HUES6 (cell line): ENCODE data around the gene LDAH.

Source experiments
- H3K27ac ChIP-seq: 2 replicates; pipeline ENCODE4 v1.7.0; 2013; ENCODE audit warnings: low read depth, mild to moderate bottlenecking, low read length, inconsistent platforms
- H3K27me3 ChIP-seq: 2 replicates; pipeline ENCODE4 v1.6.1; 2013; ENCODE audit warnings: low read length; ENCODE audit not compliant: control insufficient read depth, insufficient read depth
- H3K36me3 ChIP-seq: 2 replicates; pipeline ENCODE4 v1.6.1; 2013; ENCODE audit warnings: low read length; ENCODE audit not compliant: control insufficient read depth, insufficient read depth
- H3K4me1 ChIP-seq: 2 replicates; pipeline ENCODE4 v1.6.1; 2013; ENCODE audit warnings: low read length; ENCODE audit not compliant: control insufficient read depth, insufficient read depth
- H3K4me3 ChIP-seq: 2 replicates; pipeline ENCODE4 v1.5.1; 2013; ENCODE audit warnings: low read depth, low read length
- H3K9ac ChIP-seq: one replicate; pipeline ENCODE4 v1.6.1; 2013; ENCODE audit warnings: mild to moderate bottlenecking, low read length
- H3K9me3 ChIP-seq: 2 replicates; pipeline ENCODE4 v1.6.1; 2013; ENCODE audit warnings: low read depth, low read length; ENCODE audit not compliant: control insufficient read depth, insufficient read depth

LDAH gene

GRCh38 chr2:20657522-20658235 lies 165.2 kb downstream of the LDAH start:
- peaks cover 11% of the 10 kb centered on the region for H3K27me3 ChIP-seq
- H3K9me3 ChIP-seq, result no peaks in the 10 kb centered on the region
- peaks cover 10% of the 10 kb centered on the region for H3K4me1 ChIP-seq
- no peaks in the 10 kb centered on the region for H3K36me3 ChIP-seq
- H3K4me3 ChIP-seq, result no peak overlapping the region
- H3K27ac ChIP-seq, result no peak overlapping the region
- no peak overlapping the region for H3K9ac ChIP-seq

GRCh38 chr2:20656561-20656960 lies 166.3 kb downstream of the LDAH start:
- H3K4me1 ChIP-seq, result peaks cover 14% of the 10 kb centered on the region
- no peak overlapping the region for H3K4me3 ChIP-seq
- H3K27me3 ChIP-seq, result peaks cover under 1% of the 10 kb centered on the region; the same call in 1 of the 2 replicates
- no peaks in the 10 kb centered on the region for H3K36me3 ChIP-seq
- H3K9ac ChIP-seq, result no peak overlapping the region
- H3K27ac ChIP-seq, result no peak overlapping the region
- no peaks in the 10 kb centered on the region for H3K9me3 ChIP-seq

DNA sequence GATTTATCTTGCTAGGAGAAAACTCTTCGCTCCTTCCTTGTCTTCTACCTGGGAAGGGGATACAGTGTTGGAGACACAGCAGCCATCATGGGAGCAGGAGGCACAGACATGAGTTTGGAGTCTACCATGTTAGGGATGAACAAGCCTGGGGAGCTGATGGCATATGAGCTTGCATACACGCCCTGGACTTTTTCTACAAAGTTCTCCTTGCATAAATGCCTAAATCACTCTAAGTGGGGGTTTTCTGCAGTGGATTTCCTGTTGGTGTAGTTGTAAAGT lies 168.4 kb downstream of the LDAH start:
- no peaks in the 10 kb centered on the region for H3K9me3 ChIP-seq
- peaks cover 21% of the 10 kb centered on the region for H3K4me1 ChIP-seq
- H3K27me3 ChIP-seq, result peaks cover 2% of the 10 kb centered on the region; the same call in 1 of the 2 replicates
- H3K27ac ChIP-seq, result no peak overlapping the region
- H3K4me3 ChIP-seq, result no peak overlapping the region
- H3K36me3 ChIP-seq, result no peaks in the 10 kb centered on the region
- no peak overlapping the region for H3K9ac ChIP-seq

- H3K27me3 ChIP-seq, result 0 out of 2 replicates have a peak, but pooled peaks cover 2% of the 10 kb centered on the region
- no peak overlapping the region for H3K27ac ChIP-seq
These were observed 169.0 kb downstream of the LDAH start for GRCh38 chr2:20653695-20654534.

GRCh38 chr2:20652673-20653575 lies 170.0 kb downstream of the LDAH start:
- Histone ChIP-seq H3K4me1 (peaks cover 24% of the 10 kb centered on the region), H3K4me3 (no peak overlapping the region), H3K36me3 (no peaks in the 10 kb centered on the region), H3K27ac (no peak overlapping the region), H3K27me3 (0 out of 2 replicates have a peak, but pooled peaks cover 2% of the 10 kb centered on the region), H3K9ac (no peak overlapping the region), H3K9me3 (no peaks in the 10 kb centered on the region)

More at GRCh38 chr2:20653695-20654534, 169.0 kb downstream of the LDAH start:
- Histone ChIP-seq H3K9me3 (no peaks in the 10 kb centered on the region), H3K4me1 (peaks cover 21% of the 10 kb centered on the region), H3K9ac (no peak overlapping the region), H3K36me3 (no peaks in the 10 kb centered on the region), H3K4me3 (no peak overlapping the region)

- Histone ChIP-seq H3K27ac (no peak overlapping the region), H3K36me3 (no peaks in the 10 kb centered on the region), H3K9ac (no peak overlapping the region), H3K27me3 (0 out of 2 replicates have a peak, but pooled peaks cover 2% of the 10 kb centered on the region), H3K9me3 (no peaks in the 10 kb centered on the region), H3K4me1 (peaks cover 25% of the 10 kb centered on the region), H3K4me3 (no peak overlapping the region)
These were observed 170.8 kb downstream of the LDAH start for GRCh38 chr2:20652141-20652540.

GRCh38 chr2:20651731-20652099 lies 171.2 kb downstream of the LDAH start:
- Histone ChIP-seq H3K9me3 (no peaks in the 10 kb centered on the region), H3K27ac (no peak overlapping the region), H3K4me3 (peak overlapping the region; percentile 81), H3K36me3 (no peaks in the 10 kb centered on the region), H3K9ac (no peak overlapping the region), H3K27me3 (0 out of 2 replicates have a peak, but pooled peaks cover 2% of the 10 kb centered on the region), H3K4me1 (peaks cover 23% of the 10 kb centered on the region)

DNA sequence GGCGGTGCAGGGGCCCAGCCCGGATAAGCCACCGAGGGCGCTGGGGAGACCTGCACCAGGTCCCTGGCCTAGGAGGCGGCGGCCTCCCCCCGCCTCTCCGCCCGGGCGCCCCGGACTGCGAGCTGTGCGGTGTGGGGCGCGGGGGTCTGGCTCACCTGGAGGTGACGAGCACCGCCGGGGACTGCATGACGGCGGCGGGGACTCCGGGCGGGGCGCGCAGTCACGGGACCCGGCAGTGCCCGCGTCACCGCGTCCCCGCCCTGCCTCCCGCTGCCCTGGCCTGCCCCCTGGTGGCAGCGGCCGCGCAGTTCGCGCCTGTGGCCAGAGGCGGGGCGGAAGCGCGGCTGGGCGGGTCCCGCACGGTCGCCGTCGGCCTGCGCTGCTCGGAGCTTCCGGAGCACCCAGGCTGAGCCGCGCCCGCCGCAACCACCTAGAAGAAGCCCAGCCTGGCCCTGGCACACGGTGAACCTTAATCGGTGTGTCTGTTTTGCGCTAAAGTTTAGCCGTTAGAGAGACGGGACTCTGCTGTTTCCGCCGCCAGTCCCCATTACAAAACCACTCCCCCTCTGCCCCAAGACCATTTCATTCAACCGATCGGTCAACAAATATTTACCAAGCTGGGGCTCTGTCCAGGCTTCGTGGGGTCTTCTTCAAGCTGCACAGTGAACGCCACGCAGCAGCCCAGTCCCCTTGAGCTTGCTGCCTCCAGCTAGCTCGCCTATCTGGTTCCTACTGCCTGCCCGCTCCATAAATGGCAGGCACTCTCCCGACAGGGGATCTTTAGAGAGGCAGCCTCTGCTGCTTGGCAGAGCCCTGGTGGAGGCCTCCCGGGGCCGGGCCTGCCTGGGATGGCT lies 171.8 kb downstream of the LDAH start, which contains the start of gene HS1BP3:
Gene HS1BP3 (minus strand): TSS at position 222 of the 854 bp plus-strand sequence. CDS start 35 bp downstream, at position 187.
- H3K9ac ChIP-seq, result peak within 1 kb of the TSS; percentile 86
- H3K9me3 ChIP-seq, result no peaks in the 10 kb centered on the region
- peaks cover 17% of the 10 kb centered on the region for H3K4me1 ChIP-seq
- H3K27me3 ChIP-seq, result 0 out of 2 replicates have a peak, but pooled peaks cover 2% of the 10 kb centered on the region
- H3K36me3 ChIP-seq, result no peaks in the 10 kb centered on the region
- peak within 1 kb of the TSS; percentile 71; the same call in 1 of the 2 replicates for H3K27ac ChIP-seq
- peak within 1 kb of the TSS; percentile 81 for H3K4me3 ChIP-seq

DNA sequence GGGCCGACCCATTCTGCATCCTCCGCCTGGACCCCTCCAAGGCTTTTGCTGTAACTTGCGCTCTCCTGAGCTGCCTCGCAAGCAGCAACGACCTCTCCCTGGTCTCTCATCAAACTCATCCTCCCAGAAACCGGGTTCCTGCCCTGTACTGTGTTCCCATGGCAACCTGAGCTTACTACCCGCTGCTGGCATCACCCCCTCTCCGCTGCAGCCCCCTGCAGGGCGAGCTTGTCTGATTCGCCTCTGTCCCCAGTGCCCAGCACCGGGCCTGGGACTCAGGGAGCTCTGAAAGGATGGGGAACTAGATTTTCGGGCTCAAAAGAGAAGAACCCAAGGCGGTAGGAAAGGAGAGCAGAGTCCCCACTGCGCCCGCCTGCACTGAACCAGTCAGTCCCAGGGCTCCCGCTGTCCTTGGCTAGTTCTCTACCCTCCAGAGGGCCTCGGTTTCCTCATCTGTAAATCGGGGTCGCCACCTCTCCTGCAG lies 172.5 kb downstream of the LDAH start:
- Histone ChIP-seq H3K4me1 (peaks cover 17% of the 10 kb centered on the region), H3K27ac (peak overlapping the region; percentile 71; the same call in 1 of the 2 replicates), H3K9ac (peak overlapping the region; percentile 86), H3K36me3 (no peaks in the 10 kb centered on the region), H3K4me3 (peak overlapping the region; percentile 81), H3K27me3 (0 out of 2 replicates have a peak, but pooled peaks cover 2% of the 10 kb centered on the region), H3K9me3 (no peaks in the 10 kb centered on the region)

- Histone ChIP-seq H3K9ac (no peak overlapping the region), H3K4me3 (peak overlapping the region; percentile 81), H3K9me3 (no peaks in the 10 kb centered on the region), H3K27me3 (0 out of 2 replicates have a peak, but pooled peaks cover 2% of the 10 kb centered on the region), H3K27ac (no peak overlapping the region), H3K4me1 (peaks cover 17% of the 10 kb centered on the region), H3K36me3 (no peaks in the 10 kb centered on the region)
These were observed 172.9 kb downstream of the LDAH start for GRCh38 chr2:20649976-20650375.
